Muscle of leg (tissue), 11 donors: Measurements from ENCODE around the gene KCNIP3. TPM values are rescaled to one million over a fixed set of nuclear protein-coding genes. Genes with fewer than 3 reads are reported as not detected.
"Not testable (repeated sequence)": the region's sequence is repeated elsewhere in the genome, so short reads cannot be mapped to it uniquely, and the experiment has no call there.

Experiments
- DNase-seq: peaks from one replicate; pipeline ENCODE4 v3.0.0; 2013
- H3K27ac ChIP-seq: one replicate; pipeline ENCODE4 v1.5.1; 2013; ENCODE audit warnings: mild to moderate bottlenecking, low read length, control low read depth
- H3K27me3 ChIP-seq: one replicate; pipeline ENCODE4 v1.6.1; 2013; ENCODE audit warnings: low read length; ENCODE audit not compliant: control insufficient read depth, insufficient read depth
- H3K36me3 ChIP-seq: one replicate; pipeline ENCODE4 v1.6.1; 2013; ENCODE audit warnings: low read length; ENCODE audit not compliant: control insufficient read depth, insufficient read depth
- H3K4me1 ChIP-seq: one replicate; pipeline ENCODE4 v1.6.1; 2013; ENCODE audit warnings: low read length; ENCODE audit not compliant: control insufficient read depth, insufficient read depth
- H3K4me3 ChIP-seq: one replicate; pipeline ENCODE4 v1.5.1; 2013; ENCODE audit warnings: low read length, control low read depth
- H3K9me3 ChIP-seq: replicated peaks from 2 replicates; pipeline ENCODE4 v1.6.1; 2013; ENCODE audit warnings: low read depth, low read length; ENCODE audit not compliant: control insufficient read depth
- WGBS: methylation state at CpG from one replicate; pipeline ENCODE4 v1.1.5; 2013; ENCODE audit warnings: missing lambda C conversion rate; ENCODE audit not compliant: insufficient coverage; 5-methylcytosine and 5-hydroxymethylcytosine counted together
- polyA plus RNA-seq, 8 donors: library from polyadenylated mRNA; unstranded; fragments of 120-200 nt; gene quantifications; one replicate each; pipeline versions ENCODE4 v1.2.1 to v1.2.3, GENCODE V29; 2013; ENCODE audit warnings: inconsistent platforms in 1 of 8, low replicate concordance in 1 of 8; ENCODE audit not compliant: insufficient read length in 8 of 8, insufficient read depth in 1 of 8
- total RNA-seq: library from RNA; stranded (reverse); fragments of 120-200 nt; gene quantifications from one replicate; pipeline ENCODE4 v1.2.4, GENCODE V29; 2013

KCNIP3 gene
- total and polyA plus RNA-seq, 9 donors, result 5.5 to 8.9 (median 6.9) TPM

DNA sequence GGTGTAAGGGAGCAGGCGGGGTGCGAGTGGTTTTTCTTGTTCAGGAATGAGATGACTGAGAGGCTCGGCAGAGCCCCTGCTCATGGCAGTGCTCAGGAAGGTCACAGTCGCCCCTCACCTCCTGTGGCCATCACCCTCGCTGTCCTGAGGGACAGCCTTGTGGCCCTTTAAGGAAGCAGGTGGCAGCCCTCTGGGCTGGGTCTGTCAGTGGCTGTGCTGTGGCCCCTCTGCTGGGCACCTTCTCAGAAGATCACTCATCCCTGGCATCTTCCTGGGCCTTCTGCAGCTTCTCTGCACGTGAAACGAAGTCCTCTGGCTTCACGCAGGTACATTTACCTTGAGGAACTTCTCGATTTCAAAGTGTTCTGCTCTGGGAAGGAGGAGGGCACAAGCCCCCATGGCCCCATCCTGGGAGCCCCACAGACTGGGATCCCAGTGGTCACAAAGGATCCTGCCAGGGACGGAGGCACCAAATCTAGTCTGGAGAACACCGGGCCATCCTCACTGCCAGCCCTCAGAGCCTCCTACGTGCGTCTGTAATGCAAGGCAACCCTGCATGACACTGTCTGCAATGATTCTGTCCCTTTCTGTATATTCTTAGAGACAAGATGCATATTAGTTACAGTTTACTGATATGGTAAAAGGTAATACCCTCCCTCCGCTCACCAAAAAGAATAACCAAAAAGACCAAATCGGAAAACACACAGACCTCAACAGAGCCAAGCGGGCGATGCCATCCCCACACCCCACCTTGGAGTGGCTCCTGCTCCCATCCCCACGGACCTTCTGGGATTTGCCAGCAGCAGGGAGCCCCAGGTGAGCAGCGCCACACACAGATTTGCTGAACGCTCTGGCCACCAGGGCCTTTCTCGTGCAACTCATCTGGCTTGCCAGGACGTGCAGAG is 79.4 kb downstream of the KCNIP3 start:
- H3K36me3 ChIP-seq, result peaks cover 2% of the 10 kb centered on the region
- H3K27me3 ChIP-seq, result no peaks in the 10 kb centered on the region
- no peaks in the 10 kb centered on the region for H3K9me3 ChIP-seq
- H3K4me1 ChIP-seq, result peaks cover 5% of the 10 kb centered on the region
- no peak overlapping the region for H3K27ac ChIP-seq
- DNase-seq, result no peak
- no peak overlapping the region for H3K4me3 ChIP-seq
- WGBS, result 89% methylated on average over 16 of the region's 22 CpGs

- Histone ChIP-seq H3K4me1 (peaks cover 5% of the 10 kb centered on the region), H3K27ac (no peak overlapping the region), H3K27me3 (no peaks in the 10 kb centered on the region), H3K4me3 (no peak overlapping the region), H3K36me3 (peaks cover 2% of the 10 kb centered on the region), H3K9me3 (no peaks in the 10 kb centered on the region)
- no peak for DNase-seq
- 86% methylated on average over 16 of the region's 17 CpGs for WGBS
Measured at GRCh38 chr2:95377216-95378123, 80.3 kb downstream of the KCNIP3 start.

DNA sequence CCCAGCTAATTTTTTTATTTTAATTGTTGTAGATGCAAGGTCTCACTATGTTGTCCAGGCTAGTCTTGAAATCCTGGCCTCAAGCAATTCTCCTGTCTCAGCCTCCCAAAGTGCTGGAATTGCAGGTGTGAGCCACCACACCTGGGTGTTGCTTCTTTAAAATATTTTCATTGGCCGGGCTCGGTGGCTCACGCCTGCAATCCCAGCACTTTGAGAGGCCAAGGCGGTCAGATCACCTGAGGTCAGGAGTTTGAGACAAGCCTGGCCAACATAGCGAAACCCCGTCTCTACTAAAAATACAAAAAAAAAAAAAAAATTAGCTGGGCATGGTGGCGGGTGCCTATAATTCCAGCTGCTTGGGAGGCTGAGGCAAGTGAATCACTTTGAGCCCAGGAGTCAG is 81.1 kb downstream of the KCNIP3 start:
- not testable (repeated sequence) for H3K36me3 ChIP-seq, H3K27ac ChIP-seq, H3K4me3 ChIP-seq, H3K4me1 ChIP-seq, H3K9me3 ChIP-seq, H3K27me3 ChIP-seq, DNase-seq
- 100% methylated on average over 2 of the region's 7 CpGs for WGBS

DNA sequence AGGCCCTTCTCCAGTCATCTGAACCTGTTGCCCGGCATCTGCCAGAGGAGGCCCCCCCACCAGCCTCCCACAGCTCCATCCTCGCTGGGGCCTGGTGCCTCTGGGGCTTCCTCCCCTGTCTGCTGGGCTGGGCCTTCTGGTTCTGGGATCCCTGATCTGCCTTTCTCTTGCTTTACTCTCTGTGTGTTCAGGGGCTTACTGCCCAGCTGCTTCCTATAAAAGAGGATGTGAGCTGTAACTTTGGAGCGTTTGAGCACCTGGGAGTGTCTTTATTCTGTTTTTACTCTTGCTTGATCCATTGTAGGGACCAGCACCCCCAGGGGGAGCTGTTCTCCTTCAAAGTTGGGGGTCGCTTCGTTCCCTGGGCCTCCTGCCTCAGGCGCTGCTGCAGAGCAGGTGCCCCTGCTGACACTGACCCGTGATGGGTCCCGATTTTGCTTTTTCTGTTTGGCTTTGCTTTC is 82.3 kb downstream of the KCNIP3 start:
- Histone ChIP-seq H3K9me3 (no peaks in the 10 kb centered on the region), H3K4me3 (no peak overlapping the region), H3K27ac (no peak overlapping the region), H3K36me3 (peaks cover 2% of the 10 kb centered on the region), H3K27me3 (no peaks in the 10 kb centered on the region), H3K4me1 (peaks cover 16% of the 10 kb centered on the region)
- no peak for DNase-seq
- WGBS, result 34% methylated on average over 7 of the region's 8 CpGs

DNA sequence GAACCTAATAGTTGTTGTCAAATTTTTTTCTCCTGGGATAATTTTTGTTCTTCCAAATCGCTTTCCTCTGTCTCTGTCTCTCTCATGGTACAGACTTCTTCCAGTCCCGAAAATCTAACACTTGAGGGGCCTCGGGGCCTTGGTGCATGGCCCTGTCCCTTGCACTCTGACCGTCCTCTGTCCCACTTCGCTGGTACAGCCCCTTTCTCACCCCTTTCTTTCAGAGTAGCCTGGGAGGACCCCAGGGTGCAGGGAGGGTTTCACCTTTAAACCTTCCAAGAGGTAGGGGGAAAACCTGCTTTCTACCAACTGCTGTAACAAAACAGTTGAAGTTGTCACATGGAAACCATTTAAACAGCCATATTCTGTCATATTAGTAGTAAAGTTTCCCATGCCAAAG is 83.1 kb downstream of the KCNIP3 start:
- no peak overlapping the region for H3K27ac ChIP-seq
- H3K4me1 ChIP-seq, result peaks cover 25% of the 10 kb centered on the region
- 100% methylated on average over 1 of the region's 5 CpGs for WGBS
- H3K27me3 ChIP-seq, result no peaks in the 10 kb centered on the region
- H3K36me3 ChIP-seq, result peaks cover 2% of the 10 kb centered on the region
- H3K4me3 ChIP-seq, result no peak overlapping the region
- no peak for DNase-seq
- H3K9me3 ChIP-seq, result no peaks in the 10 kb centered on the region

- no peak for DNase-seq
- Histone ChIP-seq H3K4me1 (peaks cover 26% of the 10 kb centered on the region), H3K9me3 (no peaks in the 10 kb centered on the region), H3K27ac (no peak overlapping the region), H3K27me3 (no peaks in the 10 kb centered on the region), H3K36me3 (peaks cover 2% of the 10 kb centered on the region), H3K4me3 (no peak overlapping the region)
- WGBS, result no CpG with 5 or more reads among the region's 5 CpGs
Measured at GRCh38 chr2:95380731-95381130, 83.6 kb downstream of the KCNIP3 start.

DNA sequence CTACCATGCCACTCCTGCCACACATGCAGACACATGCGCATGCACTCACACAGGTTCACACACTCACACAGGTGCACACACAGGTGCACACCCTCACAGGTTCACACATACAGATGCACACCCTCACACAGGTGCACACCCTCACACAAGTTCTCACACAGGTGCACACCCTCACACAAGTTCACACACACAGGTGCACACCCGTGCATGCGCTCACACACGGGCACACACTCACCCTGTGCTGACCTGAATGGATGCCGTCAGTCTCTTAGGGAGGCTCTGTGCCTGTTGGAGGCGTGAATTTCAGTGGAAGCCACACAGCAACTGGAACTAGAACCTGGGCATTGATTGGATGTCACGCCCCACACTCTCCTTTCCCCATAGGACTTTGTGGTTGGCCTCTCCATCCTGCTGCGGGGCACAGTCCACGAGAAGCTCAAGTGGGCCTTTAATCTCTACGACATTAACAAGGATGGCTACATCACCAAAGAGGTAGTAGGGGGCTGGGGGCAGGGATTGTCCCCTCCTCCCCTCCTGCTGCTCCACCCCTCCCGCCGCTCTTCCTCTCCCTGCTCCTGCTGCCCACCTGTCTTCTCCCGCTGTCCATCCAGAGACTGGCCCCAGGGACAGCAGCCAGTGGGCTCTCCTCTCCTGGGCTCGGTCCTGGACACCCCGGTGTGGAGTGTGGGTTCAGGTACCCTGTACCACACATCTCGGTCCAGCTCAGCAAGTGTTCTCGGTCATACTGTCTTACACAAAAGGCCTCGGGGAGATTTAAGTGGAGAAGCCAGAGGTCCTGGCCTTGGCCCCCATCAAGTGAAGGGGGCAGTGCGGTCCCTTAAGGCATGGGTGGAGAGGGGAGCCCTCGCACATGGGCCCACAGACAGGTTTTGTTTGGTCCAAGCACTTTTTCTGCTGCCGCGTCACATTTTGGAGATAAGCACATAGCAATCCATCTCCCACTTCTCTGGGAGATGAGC is 84.4 kb downstream of the KCNIP3 start:
- Histone ChIP-seq H3K4me1 (peaks cover 31% of the 10 kb centered on the region), H3K27ac (no peak overlapping the region), H3K27me3 (no peaks in the 10 kb centered on the region), H3K9me3 (no peaks in the 10 kb centered on the region), H3K36me3 (peaks cover 2% of the 10 kb centered on the region), H3K4me3 (no peak overlapping the region)
- no peak for DNase-seq
- WGBS, result 82% methylated on average over 15 of the region's 22 CpGs

- Histone ChIP-seq H3K36me3 (peaks cover 2% of the 10 kb centered on the region), H3K27ac (no peak overlapping the region), H3K4me3 (no peak overlapping the region), H3K27me3 (no peaks in the 10 kb centered on the region), H3K4me1 (peaks cover 31% of the 10 kb centered on the region), H3K9me3 (no peaks in the 10 kb centered on the region)
- DNase-seq, result no peak
- 94% methylated on average over 8 of the region's 20 CpGs for WGBS
Measured at GRCh38 chr2:95382192-95382591, 85.0 kb downstream of the KCNIP3 start.

DNA sequence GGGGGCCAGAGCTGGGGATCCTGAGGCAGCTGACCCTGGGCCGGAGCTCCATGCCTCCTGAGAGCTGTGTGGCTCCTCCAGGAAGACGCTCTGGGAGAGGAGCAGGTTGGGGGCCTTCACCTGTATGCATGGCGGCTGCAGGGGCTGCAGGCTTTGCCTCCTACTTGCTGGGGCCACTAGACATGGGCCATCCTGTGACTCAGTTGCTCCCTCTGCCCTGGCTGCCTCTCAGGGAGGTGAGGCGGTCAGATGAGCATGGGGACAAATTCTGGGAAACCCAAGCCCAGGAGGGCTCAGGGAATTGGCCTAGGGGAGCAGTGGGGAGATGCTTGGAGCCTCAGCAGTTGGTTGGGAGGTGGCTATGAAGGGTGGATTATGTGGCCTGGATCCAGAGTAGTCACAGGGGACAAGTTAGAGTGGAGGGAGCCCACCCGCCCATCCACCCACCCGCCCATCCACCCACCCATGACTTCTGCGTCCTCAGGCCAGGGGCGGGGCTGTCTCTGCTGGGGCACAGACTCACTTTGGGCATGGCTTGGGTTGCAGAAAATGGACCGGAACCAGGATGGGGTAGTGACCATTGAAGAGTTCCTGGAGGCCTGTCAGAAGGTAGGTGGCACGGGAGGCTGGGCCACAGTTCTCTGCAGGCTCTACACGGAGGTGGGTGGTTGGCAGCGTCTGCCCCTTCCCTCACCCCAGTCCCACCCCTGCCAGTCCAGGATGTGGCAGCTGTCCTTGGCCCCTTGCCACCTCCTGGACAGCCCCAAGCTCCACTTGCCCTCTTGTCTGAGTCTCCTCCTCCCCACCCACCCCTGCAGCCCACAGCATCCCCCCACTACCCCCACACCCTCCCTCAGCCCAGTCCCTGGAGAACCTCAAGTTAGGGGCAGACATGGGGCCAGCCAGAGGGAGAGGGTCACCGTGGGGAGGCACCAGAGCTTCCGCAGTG is 85.8 kb downstream of the KCNIP3 start:
- H3K4me3 ChIP-seq, result no peak overlapping the region
- no peaks in the 10 kb centered on the region for H3K27me3 ChIP-seq
- DNase-seq, result no peak
- 81% methylated on average over 8 of the region's 14 CpGs for WGBS
- peaks cover 31% of the 10 kb centered on the region for H3K4me1 ChIP-seq
- H3K36me3 ChIP-seq, result peaks cover 2% of the 10 kb centered on the region
- H3K9me3 ChIP-seq, result no peaks in the 10 kb centered on the region
- no peak overlapping the region for H3K27ac ChIP-seq
